Natural killer cell treated with Interleukin-12 subunit alpha and Interleukin-12 subunit beta and Interleukin-15 and Interleukin-18, amount 100 ng/mL, for 72 hours (primary cell): ENCODE results near the gene RALGAPB. TPM values are rescaled to one million over a fixed set of nuclear protein-coding genes. Genes with fewer than 3 reads are reported as not detected.
A peak's percentile ranks its signal among the peaks of the same experiment; 100 is the strongest.
"Not testable (repeated sequence)": the region's sequence is repeated elsewhere in the genome, so short reads cannot be mapped to it uniquely, and the experiment has no call there.

Experiments
- ATAC-seq, 2 donors: fragments of 150-1000 bp; cut with Tn5 transposase in 1 of 2; sonication (Bioruptor Pico), chemical (Tn5 transposase) in 1 of 2; 2 replicates each; pipeline ENCODE4 v1.10.0; 2021
- DNase-seq: peaks from one replicate; pipeline ENCODE4 v3.0.0; 2022; ENCODE audit warnings: low spot score
- H3K27ac Mint-ChIP-seq, 2 donors: 1 replicate in 1 of 2; 2 replicates in 1 of 2; pipeline ENCODE4 v1.8.0; 2022; ENCODE audit warnings: mixed read lengths in 2 of 2, mild to moderate bottlenecking in 1 of 2, moderate library complexity in 1 of 2
- H3K27me3 Mint-ChIP-seq, 2 donors: 1 replicate in 1 of 2; 2 replicates in 1 of 2; pipeline ENCODE4 v1.8.0; 2022; ENCODE audit warnings: mixed read lengths in 2 of 2
- H3K36me3 Mint-ChIP-seq: one replicate; pipeline ENCODE4 v1.8.0; 2022; ENCODE audit warnings: mixed read lengths
- H3K4me1 Mint-ChIP-seq, 2 donors: 1 replicate in 1 of 2; 2 replicates in 1 of 2; pipeline ENCODE4 v1.8.0; 2022; ENCODE audit warnings: low read depth in 2 of 2, mixed read lengths in 2 of 2, mild to moderate bottlenecking in 1 of 2
- H3K4me3 Mint-ChIP-seq: one replicate; pipeline ENCODE4 v1.8.0; 2022; ENCODE audit warnings: mixed read lengths
- H3K9me3 Mint-ChIP-seq: 2 replicates; pipeline ENCODE4 v1.8.0; 2022; ENCODE audit warnings: mixed read lengths
- total RNA-seq, 2 donors: library from RNA; stranded (reverse); gene quantifications; one replicate each; pipeline ENCODE4 v1.2.3, GENCODE V29; 2022

Gene RALGAPB
- total RNA-seq, 2 donors from 2014 or later, result 37.7 to 41.4 TPM

DNA sequence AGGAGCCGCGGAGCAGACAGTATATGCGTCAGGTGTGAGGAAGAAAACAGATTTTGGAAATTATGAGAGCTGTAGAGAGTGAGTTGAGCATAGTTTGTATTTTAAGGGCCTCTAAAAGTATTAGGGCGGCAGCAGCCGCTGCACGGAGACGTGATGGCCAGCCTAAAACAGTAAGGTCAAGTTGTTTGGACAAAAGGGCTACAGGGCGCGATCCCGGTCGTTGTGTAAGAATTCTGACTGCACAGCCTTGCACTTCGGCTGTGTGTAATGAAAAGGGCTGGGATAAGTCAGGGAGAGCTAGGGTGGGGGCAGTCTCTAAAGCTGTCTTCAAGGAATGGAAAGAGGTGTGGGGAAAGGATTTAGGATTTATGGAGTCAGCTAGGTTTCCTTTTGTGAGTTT, 121.6 kb downstream of the RALGAPB start:
- not testable (repeated sequence) for DNase-seq, ATAC-seq, H3K27ac Mint-ChIP-seq, H3K36me3 Mint-ChIP-seq, H3K9me3 Mint-ChIP-seq, H3K4me3 Mint-ChIP-seq, H3K4me1 Mint-ChIP-seq
- peaks cover 17 to 19% of the 10 kb centered on the region in 2 donors for H3K27me3 Mint-ChIP-seq

GRCh38 chr20:38595886-38596285, 123.2 kb downstream of the RALGAPB start:
- not testable (repeated sequence) for H3K4me3 Mint-ChIP-seq, DNase-seq, H3K27ac Mint-ChIP-seq, ATAC-seq, H3K36me3 Mint-ChIP-seq, H3K9me3 Mint-ChIP-seq, H3K4me1 Mint-ChIP-seq
- peaks cover 22 to 32% of the 10 kb centered on the region in 2 donors for H3K27me3 Mint-ChIP-seq

DNA sequence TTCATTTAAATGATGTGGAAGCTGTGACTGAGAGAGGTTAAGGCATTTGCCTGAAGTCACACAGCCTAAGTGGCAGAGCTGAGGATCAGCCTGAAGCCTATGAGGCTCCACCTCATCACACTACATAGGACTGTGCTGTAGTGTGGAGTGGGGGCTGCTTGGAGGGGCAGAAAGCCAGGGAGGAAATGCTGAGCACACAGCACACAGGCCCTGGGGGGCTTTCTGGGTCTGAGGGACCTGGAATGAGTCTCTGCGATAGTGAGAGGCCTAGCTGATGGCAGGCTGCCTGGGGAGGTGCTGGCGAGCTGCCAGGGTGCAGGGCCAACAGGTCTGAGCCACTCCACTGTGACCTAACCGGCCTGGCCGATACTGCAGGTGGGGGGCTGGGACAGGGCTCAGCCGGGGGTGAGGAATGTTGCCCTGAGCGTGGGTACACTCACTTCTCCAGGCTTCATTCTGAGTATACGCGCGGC, 126.8 kb downstream of the RALGAPB start:
- no peak for DNase-seq
- ATAC-seq, result peak; percentile 27 to 50
- Mint-ChIP-seq H3K9me3 (no peaks in the 10 kb centered on the region), H3K36me3 (no peaks in the 10 kb centered on the region), H3K4me1 (peaks cover 5% of the 10 kb centered on the region in 2 donors), H3K4me3 (no peak overlapping the region), H3K27me3 (peaks cover 41 to 62% of the 10 kb centered on the region in 2 donors), H3K27ac (no peak overlapping the region)

GRCh38 chr20:38600057-38600456, 127.4 kb downstream of the RALGAPB start:
- H3K4me1 Mint-ChIP-seq, result peaks cover 5% of the 10 kb centered on the region in 2 donors
- DNase-seq (no peak), ATAC-seq (no peak)
- H3K9me3 Mint-ChIP-seq, result no peaks in the 10 kb centered on the region
- no peak overlapping the region for H3K4me3 Mint-ChIP-seq
- H3K27me3 Mint-ChIP-seq, result peaks cover 44 to 66% of the 10 kb centered on the region in 2 donors
- no peaks in the 10 kb centered on the region for H3K36me3 Mint-ChIP-seq
- no peak overlapping the region for H3K27ac Mint-ChIP-seq

DNA sequence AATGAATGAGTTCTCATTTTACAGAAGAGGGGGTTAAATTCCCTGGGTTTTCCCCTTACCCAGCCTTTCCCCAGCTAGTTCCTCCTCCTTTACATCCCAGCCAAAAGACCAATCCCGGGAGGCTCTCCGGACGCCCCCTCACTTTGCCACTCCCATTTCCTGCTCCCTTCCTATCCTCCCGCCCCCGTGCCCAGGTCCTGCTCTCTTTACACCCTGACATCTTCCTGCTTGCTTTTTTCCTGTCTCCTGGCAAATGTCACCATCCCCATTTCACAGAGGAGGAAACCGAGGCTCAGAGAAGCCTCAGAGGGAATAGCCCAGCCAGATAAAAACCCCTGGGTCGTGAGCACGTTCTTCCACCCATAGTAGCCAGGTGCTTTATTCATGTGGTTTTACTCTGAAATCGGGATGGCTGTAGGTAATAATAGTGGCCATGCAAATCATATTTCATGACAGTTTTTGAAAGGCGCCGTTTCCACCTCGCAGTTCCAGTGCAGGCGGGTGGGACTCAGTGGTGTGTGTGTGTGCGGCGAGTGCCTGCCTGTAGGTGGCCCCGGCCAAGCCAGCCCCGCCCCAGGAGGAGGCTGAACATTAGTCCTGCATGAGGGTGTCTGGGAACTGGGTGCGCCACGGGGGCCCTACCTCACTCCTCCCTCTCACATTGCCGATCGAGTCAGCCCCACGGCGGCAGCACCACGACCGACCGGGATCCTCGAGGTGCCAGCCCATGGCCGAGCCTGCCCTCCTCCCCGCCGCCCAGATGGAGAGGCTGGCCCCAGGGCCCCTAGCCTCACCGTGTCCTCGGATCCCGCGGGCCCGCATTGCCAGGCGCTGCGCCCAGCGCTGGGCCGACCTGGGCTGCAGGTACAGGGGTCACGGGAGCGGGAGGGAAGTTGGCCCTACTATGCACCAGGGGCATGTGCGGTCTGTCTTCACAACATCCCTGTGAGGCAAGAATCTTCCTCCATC, 128.9 kb downstream of the RALGAPB start, which contains the start of gene ARHGAP40:
Gene ARHGAP40, plus strand, starts transcription at position 594 of the 969 bp plus-strand sequence.
- Mint-ChIP-seq H3K36me3 (no peaks in the 10 kb centered on the region), H3K4me3 (peak within 1 kb of the TSS; percentile 8), H3K27me3 (peaks cover 50 to 73% of the 10 kb centered on the region in 2 donors), H3K4me1 (peaks cover 5% of the 10 kb centered on the region in 2 donors), H3K9me3 (no peaks in the 10 kb centered on the region), H3K27ac (no peak within 1 kb of the TSS)
- DNase-seq (no peak), ATAC-seq (peak; percentile 53 to 61)

DNA sequence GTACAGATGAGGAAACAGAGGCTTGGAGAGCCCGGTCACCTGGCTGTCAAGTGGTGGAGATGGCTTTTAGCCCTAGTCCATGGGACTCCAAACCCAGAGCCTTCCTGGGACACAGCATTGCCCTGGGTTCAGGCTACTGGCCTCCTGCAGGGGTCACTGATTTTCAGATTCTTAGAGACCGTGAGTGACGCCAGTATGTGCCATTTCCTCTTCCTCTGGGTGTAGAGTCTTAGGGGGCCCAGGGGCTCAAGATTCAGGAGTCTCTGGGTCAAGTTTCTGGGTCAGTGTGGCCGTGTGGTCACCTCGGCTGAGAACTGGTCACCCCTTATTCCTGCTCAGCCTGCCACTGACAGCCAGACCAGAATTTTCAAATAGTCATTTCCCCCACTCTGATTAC, 129.5 kb downstream of the RALGAPB start:
- Mint-ChIP-seq H3K4me3 (no peak overlapping the region), H3K27ac (no peak overlapping the region), H3K9me3 (no peaks in the 10 kb centered on the region), H3K27me3 (peaks cover 47 to 66% of the 10 kb centered on the region in 2 donors), H3K36me3 (no peaks in the 10 kb centered on the region), H3K4me1 (peaks cover 5% of the 10 kb centered on the region in 2 donors)
- DNase-seq, result no peak
- ATAC-seq, result peak in 1 of 2 donors; percentile 7

GRCh38 chr20:38603286-38603685, 130.6 kb downstream of the RALGAPB start:
- DNase-seq (no peak), ATAC-seq (no peak)
- Mint-ChIP-seq H3K36me3 (no peaks in the 10 kb centered on the region), H3K27me3 (peaks cover 43 to 66% of the 10 kb centered on the region in 2 donors), H3K27ac (no peak overlapping the region), H3K9me3 (no peaks in the 10 kb centered on the region), H3K4me1 (peaks cover 5% of the 10 kb centered on the region in 2 donors), H3K4me3 (no peak overlapping the region)

- ATAC-seq, result no peak
- H3K27ac Mint-ChIP-seq, result no peak overlapping the region
- no peak overlapping the region for H3K4me3 Mint-ChIP-seq
- peaks cover 47 to 66% of the 10 kb centered on the region in 2 donors for H3K27me3 Mint-ChIP-seq
- no peaks in the 10 kb centered on the region for H3K9me3 Mint-ChIP-seq
- no peaks in the 10 kb centered on the region for H3K36me3 Mint-ChIP-seq
- H3K4me1 Mint-ChIP-seq, result peaks cover 5% of the 10 kb centered on the region in 2 donors
- DNase-seq, result no peak
Measured at GRCh38 chr20:38604873-38605303, 132.2 kb downstream of the RALGAPB start.

GRCh38 chr20:38607351-38607750, 134.7 kb downstream of the RALGAPB start:
- DNase-seq (no peak), ATAC-seq (no peak)
- H3K4me3 Mint-ChIP-seq, result no peak overlapping the region
- no peaks in the 10 kb centered on the region for H3K9me3 Mint-ChIP-seq
- H3K27me3 Mint-ChIP-seq, result peaks cover 39 to 46% of the 10 kb centered on the region in 2 donors
- no peak overlapping the region for H3K27ac Mint-ChIP-seq
- no peaks in the 10 kb centered on the region for H3K4me1 Mint-ChIP-seq
- no peaks in the 10 kb centered on the region for H3K36me3 Mint-ChIP-seq

DNA sequence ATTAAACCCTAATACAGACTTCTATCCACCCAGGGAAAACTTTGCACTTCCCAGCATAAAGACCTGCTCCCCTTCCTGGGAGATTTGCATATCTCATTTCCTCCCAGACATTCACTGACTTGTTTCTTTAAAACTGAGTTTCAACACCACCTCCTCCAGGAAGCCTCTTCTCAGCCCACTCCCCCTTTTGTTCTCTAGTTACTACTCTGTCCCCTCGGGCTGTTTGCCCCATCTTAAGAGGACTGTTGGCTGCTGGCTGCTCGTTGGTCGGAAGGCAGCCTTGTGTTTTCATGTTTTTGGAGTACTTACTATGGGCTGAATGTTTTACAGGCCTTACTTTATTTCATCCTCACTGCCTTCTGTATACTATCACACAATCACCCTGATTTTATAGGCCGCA, 135.5 kb downstream of the RALGAPB start:
- ATAC-seq, result no peak
- H3K27me3 Mint-ChIP-seq, result peaks cover 36 to 38% of the 10 kb centered on the region in 2 donors
- no peaks in the 10 kb centered on the region for H3K4me1 Mint-ChIP-seq

GRCh38 chr20:38609815-38610214, 137.2 kb downstream of the RALGAPB start:
- Mint-ChIP-seq H3K4me1 (no peaks in the 10 kb centered on the region), H3K36me3 (no peaks in the 10 kb centered on the region), H3K9me3 (no peaks in the 10 kb centered on the region), H3K27ac (no peak overlapping the region), H3K27me3 (peaks cover 24 to 27% of the 10 kb centered on the region in 2 donors), H3K4me3 (no peak overlapping the region)
- DNase-seq (peak; percentile 15), ATAC-seq (no peak)

More for the DNA sequence above, 135.5 kb downstream of the RALGAPB start:
- H3K9me3 Mint-ChIP-seq, result no peaks in the 10 kb centered on the region
- H3K27ac Mint-ChIP-seq, result no peak overlapping the region
- no peak for DNase-seq
- no peak overlapping the region for H3K4me3 Mint-ChIP-seq
- no peaks in the 10 kb centered on the region for H3K36me3 Mint-ChIP-seq

DNA sequence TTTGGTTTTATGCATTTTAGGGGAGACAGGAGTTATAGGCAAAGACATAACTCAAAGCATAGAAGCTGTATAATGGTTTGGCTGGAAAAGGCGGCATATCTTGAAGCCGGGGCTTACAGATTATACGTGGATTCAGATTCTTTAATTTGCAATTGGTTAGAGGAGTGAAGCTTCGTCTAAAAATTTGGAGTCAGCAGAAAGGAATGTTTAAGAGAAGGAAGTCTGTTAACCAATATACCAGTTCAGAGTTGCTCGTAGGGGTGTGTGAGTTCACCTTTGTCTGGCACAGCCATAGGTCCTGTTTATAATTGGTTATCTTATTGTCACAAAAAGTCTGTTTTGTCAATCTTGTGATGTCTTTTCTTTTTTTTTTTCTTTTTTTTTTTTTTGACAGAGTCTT, 137.9 kb downstream of the RALGAPB start:
- Mint-ChIP-seq H3K4me1 (no peaks in the 10 kb centered on the region), H3K9me3 (no peaks in the 10 kb centered on the region), H3K27ac (no peak overlapping the region), H3K36me3 (no peaks in the 10 kb centered on the region), H3K27me3 (peaks cover 19 to 23% of the 10 kb centered on the region in 2 donors), H3K4me3 (no peak overlapping the region)
- DNase-seq (peak; percentile 2), ATAC-seq (no peak)

- no peaks in the 10 kb centered on the region for H3K9me3 Mint-ChIP-seq
- ATAC-seq, result no peak
- H3K36me3 Mint-ChIP-seq, result no peaks in the 10 kb centered on the region
- DNase-seq, result no peak
- H3K4me1 Mint-ChIP-seq, result no peaks in the 10 kb centered on the region
- H3K27me3 Mint-ChIP-seq, result peaks cover 7 to 18% of the 10 kb centered on the region in 2 donors
- H3K4me3 Mint-ChIP-seq, result no peak overlapping the region
- no peak overlapping the region for H3K27ac Mint-ChIP-seq
Measured at GRCh38 chr20:38612751-38613515, 140.3 kb downstream of the RALGAPB start.
